Stimulated activated CD4-positive, alpha-beta T cell treated with anti-CD3 and anti-CD28 coated beads, Interleukin-15, amount 100 ng/mL, for 48 hours (primary cell): Measurements from ENCODE around the gene MS4A7.

ENCODE experiments used
- DNase-seq, 2 donors: peaks; one replicate each; pipeline ENCODE4 v3.0.0-alpha.2; 2020; ENCODE audit warnings: low read depth in 2 of 2

Gene MS4A7

GRCh38 chr11:60370811-60371298 is 7.5 kb upstream of the MS4A7 start:
- no peak for DNase-seq

DNA sequence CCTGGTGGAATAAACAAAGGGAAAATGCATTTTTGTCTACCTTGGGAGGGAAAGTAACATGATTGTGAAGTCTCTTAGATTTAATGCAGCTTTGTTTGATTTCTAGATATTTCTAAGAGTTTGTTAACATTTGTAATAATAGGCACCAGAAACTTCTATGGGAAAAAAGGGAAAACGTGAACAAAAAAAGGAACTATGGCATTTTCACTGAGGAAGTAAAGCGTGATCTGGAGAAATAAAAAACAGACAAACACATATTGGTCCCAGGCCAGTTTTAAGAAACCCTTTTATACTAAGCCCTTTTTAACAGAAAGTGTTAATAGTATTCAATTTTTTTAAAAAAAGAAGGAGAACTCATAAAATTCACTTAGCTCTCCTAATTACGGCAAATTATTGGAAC is 6.9 kb upstream of the MS4A7 start:
- DNase-seq = no peak

DNA sequence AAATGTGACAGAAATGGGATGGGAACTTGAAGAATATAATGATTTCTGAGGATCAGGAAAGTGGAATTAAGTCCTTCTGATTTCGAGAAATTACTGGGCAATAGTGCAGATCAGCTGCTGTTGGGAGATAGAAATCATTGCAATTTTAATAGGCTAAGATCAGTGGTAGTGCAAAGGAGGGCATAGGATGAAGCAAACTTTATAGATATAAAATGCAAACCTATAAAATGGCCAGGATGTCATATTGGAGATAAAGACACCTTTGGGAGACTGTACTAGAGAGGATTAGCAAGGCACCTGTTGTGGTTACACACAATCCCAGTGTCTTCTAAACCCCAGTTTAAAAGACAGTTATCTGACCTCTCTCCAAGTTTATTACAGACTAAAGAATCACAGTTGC is 6.5 kb upstream of the MS4A7 start:
- no peak for DNase-seq

DNA sequence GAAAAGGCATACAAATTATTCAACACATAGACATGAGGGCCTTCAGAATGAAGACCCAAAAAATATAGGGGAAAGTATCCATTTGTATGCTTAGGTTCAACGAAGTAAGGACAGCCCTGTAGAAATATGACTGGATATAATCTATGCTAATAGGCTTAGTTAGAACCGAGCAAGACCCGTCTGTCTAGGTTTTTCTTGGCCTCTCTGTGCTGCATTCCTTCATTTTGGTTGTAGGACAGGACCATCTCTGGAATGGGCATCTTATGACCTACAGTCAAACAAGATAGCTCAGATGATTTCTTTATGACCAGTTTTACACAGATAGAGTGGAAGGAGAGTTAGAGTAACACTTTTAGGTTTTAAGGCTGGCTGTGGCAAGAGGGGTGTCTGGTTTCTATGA is 5.6 kb upstream of the MS4A7 start:
- no peak for DNase-seq

DNA sequence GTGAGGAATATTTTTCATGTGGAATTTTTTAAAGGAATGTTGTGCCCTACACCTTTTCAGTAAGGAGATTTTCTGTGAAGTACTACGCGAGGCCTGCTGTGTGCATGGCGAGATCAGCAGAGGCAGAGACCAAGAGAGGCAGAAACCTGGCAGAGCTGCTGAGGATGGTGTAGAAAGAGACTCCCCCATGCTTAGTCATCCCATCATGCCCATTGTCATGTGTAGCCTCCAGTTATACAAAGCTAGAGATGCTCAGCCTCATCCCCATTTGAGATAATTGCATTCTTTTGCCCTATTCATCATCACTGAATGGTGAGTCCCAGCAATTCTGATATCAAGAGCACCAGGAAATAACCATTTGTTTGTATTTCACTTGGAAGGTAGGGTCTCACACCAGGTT is 3.0 kb upstream of the MS4A7 start:
- DNase-seq = no peak

GRCh38 chr11:60376601-60377000 is 1.7 kb upstream of the MS4A7 start:
- no peak for DNase-seq

- no peak for DNase-seq
Measured at GRCh38 chr11:60377401-60378136, 763 bp upstream of the MS4A7 start.

DNA sequence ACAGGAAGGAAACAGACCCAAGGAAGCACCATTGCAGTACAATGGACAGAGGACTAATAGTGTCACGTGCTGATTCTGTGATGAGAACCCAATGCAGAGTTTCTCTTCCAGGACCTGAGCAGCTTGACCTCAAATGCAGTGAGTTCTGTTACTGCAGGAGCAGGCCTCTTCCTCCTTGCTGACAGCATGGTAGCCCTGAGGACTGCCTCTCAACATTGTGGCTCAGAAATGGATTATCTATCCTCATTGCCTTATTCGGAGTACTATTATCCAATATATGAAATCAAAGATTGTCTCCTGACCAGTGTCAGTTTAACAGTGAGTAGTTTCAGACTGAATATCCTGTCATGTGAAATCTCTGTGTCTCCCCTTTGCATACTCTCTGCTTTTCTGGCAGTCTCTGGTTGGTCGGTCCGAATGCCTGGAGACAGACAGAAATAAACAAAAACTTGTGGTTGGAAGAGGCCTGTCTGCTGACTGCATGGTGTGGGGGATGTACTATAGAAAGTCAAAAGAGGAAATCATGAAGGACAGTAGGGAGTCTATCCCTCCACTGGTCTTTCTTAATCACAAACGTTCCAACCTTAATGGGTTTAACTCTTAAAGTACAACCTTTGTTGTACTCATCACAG is 11.1 kb downstream of the MS4A7 start:
- DNase-seq = no peak

DNA sequence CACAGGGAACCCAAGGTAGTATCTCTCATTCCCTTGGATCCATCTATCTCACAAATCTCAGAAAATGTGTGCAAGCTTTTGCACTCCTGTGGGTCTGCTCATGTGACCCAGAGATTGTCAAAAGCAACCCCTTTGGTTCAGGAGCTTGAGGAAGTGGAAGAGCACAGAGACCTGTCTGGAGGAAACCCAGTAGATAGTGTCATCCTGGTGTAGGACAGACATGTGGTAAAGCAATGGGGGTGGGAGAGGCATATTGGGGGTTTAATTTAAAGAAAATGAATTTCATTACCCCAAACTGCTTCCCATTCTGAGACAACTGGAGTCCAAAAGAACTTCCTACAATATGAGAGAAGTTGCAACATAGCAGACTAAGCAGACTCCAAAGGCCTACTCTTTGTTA is 12.1 kb downstream of the MS4A7 start:
- DNase-seq = no peak

- no peak for DNase-seq
Measured at GRCh38 chr11:60392361-60392760, 14.0 kb downstream of the MS4A7 start.

GRCh38 chr11:60393016-60393415 is 14.7 kb downstream of the MS4A7 start:
- DNase-seq = no peak

- no peak for DNase-seq
Measured at GRCh38 chr11:60394666-60395380, 16.5 kb downstream of the MS4A7 start.

- DNase-seq = no peak
Measured at GRCh38 chr11:60396382-60396781, 18.1 kb downstream of the MS4A7 start, which contains the start of gene MS4A14. Gene MS4A14, plus strand, starts transcription at chr11:60396459. Its CDS starts 120 bp downstream, at chr11:60396579.

DNA sequence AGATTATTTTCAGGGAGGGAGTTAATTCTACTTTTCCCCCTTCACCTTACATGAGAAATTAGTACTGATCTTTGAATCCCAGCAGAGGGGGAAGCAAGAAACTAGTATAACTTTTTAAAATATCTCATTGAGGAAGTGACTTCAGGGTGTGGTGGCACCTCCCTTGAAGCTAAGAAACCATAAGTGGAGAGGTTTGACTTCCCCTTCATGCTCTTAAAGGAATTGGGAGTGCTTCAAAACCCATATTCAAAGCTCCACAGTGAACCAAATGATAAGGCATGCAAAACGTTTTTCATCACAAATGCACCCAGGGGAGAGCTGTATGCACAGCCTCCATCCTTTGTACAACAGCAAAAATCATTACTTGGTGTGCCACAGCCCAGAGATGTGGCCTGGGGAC is 18.5 kb downstream of the MS4A7 start:
- DNase-seq = no peak

- DNase-seq = no peak
Measured at GRCh38 chr11:60420015-60420414, 41.7 kb downstream of the MS4A7 start.

GRCh38 chr11:60422609-60423008 is 44.3 kb downstream of the MS4A7 start:
- no peak for DNase-seq

DNA sequence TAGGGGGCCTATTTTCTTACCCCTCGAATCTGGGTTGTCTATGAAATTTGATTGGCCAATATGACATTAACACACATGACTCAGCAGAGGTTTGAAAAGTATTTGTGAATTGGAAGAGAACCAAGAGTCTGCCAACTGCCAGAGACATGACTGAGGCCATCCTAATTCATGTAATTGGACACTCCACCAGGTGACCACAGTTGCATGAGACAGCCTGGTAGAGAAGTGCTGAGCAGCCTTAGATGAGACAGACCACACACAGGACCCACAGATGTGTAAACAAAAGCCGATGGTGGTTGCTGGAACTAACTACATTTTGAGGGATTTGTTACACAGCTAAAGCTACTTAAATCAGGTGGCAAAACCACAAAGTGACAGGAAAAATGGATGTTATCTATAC is 50.2 kb downstream of the MS4A7 start:
- DNase-seq = no peak

DNA sequence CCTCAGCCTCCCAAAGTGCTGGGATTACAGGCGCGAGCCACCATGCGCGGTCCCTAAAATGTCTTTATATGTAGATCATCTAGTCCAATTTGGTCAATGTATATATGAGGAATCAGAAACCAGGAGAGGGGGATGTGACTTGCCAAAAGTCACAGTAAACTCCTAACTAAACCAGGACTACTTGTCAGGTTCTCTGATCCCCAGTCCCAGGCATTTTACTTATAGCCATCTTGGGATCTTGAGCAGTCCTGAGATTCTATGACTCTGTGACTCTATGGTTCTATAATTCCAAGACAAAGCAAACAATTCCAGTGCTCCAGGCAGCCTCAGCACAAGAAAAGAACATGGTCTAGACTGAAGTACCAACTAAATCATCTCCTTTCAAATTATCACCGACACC is 50.9 kb downstream of the MS4A7 start, which contains the start of gene MS4A5:
MS4A5 (plus strand) TSS at position 301 of the 400 bp plus-strand sequence. CDS start 103 bp downstream, outside the sequence.
- no peak for DNase-seq

DNA sequence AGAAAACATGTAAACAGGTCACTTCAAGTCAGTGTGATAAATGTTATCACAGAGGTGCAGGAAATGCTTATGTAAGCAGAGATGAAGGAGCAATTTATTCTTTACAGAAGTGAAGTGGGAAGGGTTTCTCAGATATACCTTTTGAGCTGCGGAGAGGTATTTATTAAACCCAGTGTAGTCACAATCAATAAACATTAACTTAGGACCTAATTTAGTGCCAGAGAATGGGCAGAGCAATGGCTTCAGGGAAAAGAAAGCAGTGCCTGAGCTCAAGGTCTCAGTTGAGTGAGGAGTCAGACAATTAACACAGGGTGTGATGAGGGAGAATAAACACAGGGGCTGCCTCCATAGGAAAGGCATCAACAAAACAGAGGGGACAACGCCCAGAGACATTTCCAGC is 52.9 kb downstream of the MS4A7 start:
- no peak for DNase-seq

GRCh38 chr11:60433401-60433800 is 55.1 kb downstream of the MS4A7 start:
- DNase-seq = no peak
